KMS-11 (cell line): ENCODE measurements around the gene CNOT1.
A peak's percentile ranks its signal among the peaks of the same experiment; 100 is the strongest.
"Not testable (repeated sequence)": the region's sequence is repeated elsewhere in the genome, so short reads cannot be mapped to it uniquely, and the experiment has no call there.

ENCODE experiments used
- H2AFZ ChIP-seq: fragments of 200-600 bp; sonication (generic); 2 replicates; pipeline ENCODE4 v1.6.1; 2016; ENCODE audit warnings: antibody characterized with exemption, mixed run types, low read depth
- H3K27ac ChIP-seq: fragments of 200-600 bp; sonication (generic); 2 replicates; pipeline ENCODE4 v1.6.1; 2016; ENCODE audit warnings: mild to moderate bottlenecking, mixed run types
- H3K27me3 ChIP-seq: fragments of 200-600 bp; sonication (generic); 2 replicates; pipeline ENCODE4 v1.6.1; 2017; ENCODE audit warnings: mild to moderate bottlenecking, low read depth, mixed run types, moderate library complexity; ENCODE audit not compliant: insufficient read depth
- H3K36me3 ChIP-seq: fragments of 200-600 bp; sonication (generic); 2 replicates; pipeline ENCODE4 v1.6.1; 2017; ENCODE audit warnings: mild to moderate bottlenecking, mixed run types; ENCODE audit not compliant: insufficient read depth
- H3K4me1 ChIP-seq: fragments of 200-600 bp; sonication (generic); 2 replicates; pipeline ENCODE4 v1.6.1; 2016; ENCODE audit warnings: mild to moderate bottlenecking, low read depth, mixed run types; ENCODE audit not compliant: poor library complexity, severe bottlenecking
- H3K4me2 ChIP-seq: fragments of 200-600 bp; sonication (generic); 2 replicates; pipeline ENCODE4 v1.7.0; 2016; ENCODE audit warnings: mild to moderate bottlenecking, mixed run types
- H3K4me3 ChIP-seq: fragments of 200-600 bp; sonication (generic); IDR thresholded peaks from 2 replicates; pipeline ENCODE4 v1.6.1; 2017; ENCODE audit warnings: low read depth, low read length, mixed read lengths; ENCODE audit not compliant: insufficient read depth
- H3K79me2 ChIP-seq: fragments of 200-600 bp; sonication (generic); 2 replicates; pipeline ENCODE4 v1.6.1; 2016; ENCODE audit warnings: low read depth, mixed run types; ENCODE audit not compliant: insufficient read depth
- H3K9ac ChIP-seq: fragments of 200-600 bp; sonication (generic); 2 replicates; pipeline ENCODE4 v1.6.1; 2016; ENCODE audit warnings: mild to moderate bottlenecking, mixed run types
- H4K20me1 ChIP-seq: fragments of 200-600 bp; sonication (generic); 2 replicates; pipeline ENCODE4 v1.6.1; 2016; ENCODE audit warnings: mild to moderate bottlenecking, mixed run types; ENCODE audit not compliant: insufficient read depth
- CTCF ChIP-seq: fragments of 200-600 bp; sonication (generic); conservative IDR thresholded peaks from 2 replicates; pipeline ENCODE4 v1.6.1; 2017; ENCODE audit warnings: low read depth, mild to moderate bottlenecking, antibody characterized with exemption, low read length, moderate library complexity, mixed read lengths

Gene CNOT1

GRCh38 chr16:58670177-58670576, 40.6 kb upstream of the CNOT1 start:
- Histone ChIP-seq H3K4me1 (no peaks in the 10 kb centered on the region), H3K27me3 (no peaks in the 10 kb centered on the region), H3K9ac (no peak overlapping the region), H3K4me2 (no peak overlapping the region), H3K79me2 (no peaks in the 10 kb centered on the region), H3K36me3 (no peaks in the 10 kb centered on the region), H2AFZ (no peak overlapping the region), H3K27ac (no peak overlapping the region), H4K20me1 (no peaks in the 10 kb centered on the region), H3K4me3 (no peak overlapping the region)
- no peak for TF ChIP-seq CTCF

- H2AFZ ChIP-seq: no peak overlapping the region
- H3K4me3 ChIP-seq: no peak overlapping the region
- H3K36me3 ChIP-seq: no peaks in the 10 kb centered on the region
- no peak overlapping the region for H3K4me2 ChIP-seq
- H3K27ac ChIP-seq: no peak overlapping the region
- no peak for TF ChIP-seq CTCF
- H3K27me3 ChIP-seq: no peaks in the 10 kb centered on the region
- H3K79me2 ChIP-seq: no peaks in the 10 kb centered on the region
- H4K20me1 ChIP-seq: no peaks in the 10 kb centered on the region
- H3K4me1 ChIP-seq: no peaks in the 10 kb centered on the region
- H3K9ac ChIP-seq: no peak overlapping the region
Observed at GRCh38 chr16:58665200-58665599, 35.6 kb upstream of the CNOT1 start.

- peak; percentile 59 for TF ChIP-seq CTCF
- no peak overlapping the region for H3K27ac ChIP-seq
Observed at GRCh38 chr16:58661199-58661830, 31.7 kb upstream of the CNOT1 start.

GRCh38 chr16:58659911-58660310, 30.3 kb upstream of the CNOT1 start:
- H2AFZ ChIP-seq, H3K36me3 ChIP-seq, H3K4me3 ChIP-seq, H4K20me1 ChIP-seq, H3K79me2 ChIP-seq, H3K27ac ChIP-seq, H3K4me2 ChIP-seq, H3K9ac ChIP-seq, H3K4me1 ChIP-seq, H3K27me3 ChIP-seq: not testable (repeated sequence)

More at GRCh38 chr16:58661199-58661830, 31.7 kb upstream of the CNOT1 start:
- Histone ChIP-seq H4K20me1 (no peaks in the 10 kb centered on the region), H3K4me2 (no peak overlapping the region), H3K79me2 (no peaks in the 10 kb centered on the region), H3K9ac (no peak overlapping the region), H3K27me3 (no peaks in the 10 kb centered on the region), H3K36me3 (no peaks in the 10 kb centered on the region), H3K4me3 (no peak overlapping the region), H2AFZ (no peak overlapping the region), H3K4me1 (no peaks in the 10 kb centered on the region)

- no peak overlapping the region for H3K27ac ChIP-seq
- no peak overlapping the region for H3K4me3 ChIP-seq
- TF ChIP-seq CTCF: no peak
- H3K36me3 ChIP-seq: no peaks in the 10 kb centered on the region
- no peaks in the 10 kb centered on the region for H3K79me2 ChIP-seq
- no peaks in the 10 kb centered on the region for H4K20me1 ChIP-seq
- H3K4me2 ChIP-seq: no peak overlapping the region
- H3K9ac ChIP-seq: no peak overlapping the region
- no peaks in the 10 kb centered on the region for H3K4me1 ChIP-seq
- H2AFZ ChIP-seq: no peak overlapping the region
- no peaks in the 10 kb centered on the region for H3K27me3 ChIP-seq
Observed at GRCh38 chr16:58658796-58659211, 29.2 kb upstream of the CNOT1 start.
